ENCODE results near the gene C2CD4C. TPM values are rescaled to one million over a fixed set of nuclear protein-coding genes. Genes with fewer than 3 reads are reported as not detected.

The C2CD4C gene
- total RNA-seq, 2 donors from 2014 or later = 0.52 to 0.96 TPM

DNA sequence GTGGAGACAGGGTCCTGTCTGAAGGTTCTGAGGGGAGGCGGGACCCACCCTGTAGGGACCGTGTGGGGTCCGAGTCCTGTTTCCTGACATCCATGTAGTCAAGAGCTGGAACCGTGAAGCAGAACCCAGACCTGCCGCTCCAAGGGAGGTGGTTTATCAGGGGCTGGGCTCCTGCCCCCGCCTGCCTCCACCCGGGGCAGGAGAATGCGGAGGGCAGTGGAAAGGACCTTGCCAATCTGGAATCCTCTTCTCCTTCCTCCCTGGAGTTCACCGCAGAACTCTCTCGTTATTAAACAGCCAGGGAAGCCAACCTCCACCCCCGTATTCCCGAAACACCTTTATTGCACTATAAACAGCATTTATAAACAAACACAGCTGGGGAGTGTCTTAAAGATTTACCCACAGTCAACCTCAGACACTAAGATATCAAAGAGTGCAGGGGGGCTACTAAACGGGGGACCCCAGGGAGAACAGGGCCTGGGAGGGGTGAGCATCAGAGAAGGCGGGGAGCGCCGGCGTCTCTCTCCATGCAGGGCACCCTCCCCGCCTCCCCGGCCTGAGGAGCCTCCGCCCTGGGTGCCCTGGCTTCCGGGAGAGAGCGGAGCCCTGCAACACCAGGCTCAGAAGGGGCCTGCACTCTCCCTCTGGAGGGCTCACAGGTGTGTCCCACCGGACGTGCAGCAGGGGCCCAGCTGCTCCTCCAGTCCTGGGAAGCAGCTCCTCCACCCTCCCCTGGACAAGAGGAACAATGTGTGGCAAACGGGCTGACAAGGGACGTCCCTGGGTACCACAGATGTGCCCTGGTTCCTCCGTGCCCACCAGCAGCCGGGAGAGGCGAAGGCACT is 3.6 kb downstream of the C2CD4C start:
- DNase-seq = peak; percentile 40
- H3K9me3 ChIP-seq = no peaks in the 10 kb centered on the region
- H3K9ac ChIP-seq (ENCODE audit: low read depth in 2 of 2, low read length in 2 of 2) = no peak overlapping the region
- peaks cover 71% of the 10 kb centered on the region for H3K27me3 ChIP-seq
- H3K36me3 ChIP-seq = no peaks in the 10 kb centered on the region
- H3K4me1 ChIP-seq = peaks cover 5% of the 10 kb centered on the region
- H3K27ac ChIP-seq = no peak overlapping the region
- TF ChIP-seq, protein P1, sequence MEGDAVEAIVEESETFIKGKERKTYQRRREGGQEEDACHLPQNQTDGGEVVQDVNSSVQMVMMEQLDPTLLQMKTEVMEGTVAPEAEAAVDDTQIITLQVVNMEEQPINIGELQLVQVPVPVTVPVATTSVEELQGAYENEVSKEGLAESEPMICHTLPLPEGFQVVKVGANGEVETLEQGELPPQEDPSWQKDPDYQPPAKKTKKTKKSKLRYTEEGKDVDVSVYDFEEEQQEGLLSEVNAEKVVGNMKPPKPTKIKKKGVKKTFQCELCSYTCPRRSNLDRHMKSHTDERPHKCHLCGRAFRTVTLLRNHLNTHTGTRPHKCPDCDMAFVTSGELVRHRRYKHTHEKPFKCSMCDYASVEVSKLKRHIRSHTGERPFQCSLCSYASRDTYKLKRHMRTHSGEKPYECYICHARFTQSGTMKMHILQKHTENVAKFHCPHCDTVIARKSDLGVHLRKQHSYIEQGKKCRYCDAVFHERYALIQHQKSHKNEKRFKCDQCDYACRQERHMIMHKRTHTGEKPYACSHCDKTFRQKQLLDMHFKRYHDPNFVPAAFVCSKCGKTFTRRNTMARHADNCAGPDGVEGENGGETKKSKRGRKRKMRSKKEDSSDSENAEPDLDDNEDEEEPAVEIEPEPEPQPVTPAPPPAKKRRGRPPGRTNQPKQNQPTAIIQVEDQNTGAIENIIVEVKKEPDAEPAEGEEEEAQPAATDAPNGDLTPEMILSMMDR (IDR thresholded peaks at IDR 0.05) = no peak
- intact Hi-C loops (cut with DNase I) = no loop called here
- no peak overlapping the region for H3K4me3 ChIP-seq

- DNase-seq = no peak
- Histone ChIP-seq H3K9me3 (no peaks in the 10 kb centered on the region), H3K4me3 (no peak overlapping the region), H3K9ac (ENCODE audit: low read depth in 2 of 2, low read length in 2 of 2) (no peak overlapping the region), H3K27ac (no peak overlapping the region), H3K4me1 (peaks cover under 1% of the 10 kb centered on the region), H3K36me3 (no peaks in the 10 kb centered on the region), H3K27me3 (peaks cover 54% of the 10 kb centered on the region)
- TF ChIP-seq, protein P1 (IDR thresholded peaks at IDR 0.05) = no peak
- intact Hi-C loops (cut with DNase I) = no loop called here
Measured at GRCh38 chr19:403221-404027, 5.5 kb downstream of the C2CD4C start.

DNA sequence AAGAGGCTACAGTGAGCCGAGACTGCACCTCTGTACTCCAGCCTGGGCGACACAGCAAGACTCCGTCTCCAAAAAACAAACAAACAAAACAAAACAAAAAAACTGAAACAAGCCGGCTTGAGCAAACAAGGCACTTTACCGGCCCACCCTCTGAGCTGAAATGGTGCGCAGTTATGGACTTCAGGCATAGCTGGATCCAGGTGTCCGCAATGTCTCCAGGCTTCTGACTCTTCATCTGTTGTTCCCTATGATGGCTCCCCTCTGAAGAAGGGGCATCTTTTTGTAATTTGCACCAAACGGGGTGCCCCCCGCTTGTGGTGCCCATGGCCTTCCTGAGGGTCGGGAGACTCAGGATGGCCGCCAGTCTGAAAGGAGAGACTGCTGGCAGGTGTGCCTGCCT is 6.2 kb downstream of the C2CD4C start:
- Histone ChIP-seq H3K9me3 (no peaks in the 10 kb centered on the region), H3K36me3 (no peaks in the 10 kb centered on the region), H3K9ac (ENCODE audit: low read depth in 2 of 2, low read length in 2 of 2) (no peak overlapping the region), H3K27me3 (peaks cover 47% of the 10 kb centered on the region), H3K27ac (no peak overlapping the region), H3K4me1 (no peaks in the 10 kb centered on the region), H3K4me3 (no peak overlapping the region)
- TF ChIP-seq, protein P1 (IDR thresholded peaks at IDR 0.05) = no peak
- intact Hi-C loops (cut with DNase I) = no loop called here
- DNase-seq = no peak

DNA sequence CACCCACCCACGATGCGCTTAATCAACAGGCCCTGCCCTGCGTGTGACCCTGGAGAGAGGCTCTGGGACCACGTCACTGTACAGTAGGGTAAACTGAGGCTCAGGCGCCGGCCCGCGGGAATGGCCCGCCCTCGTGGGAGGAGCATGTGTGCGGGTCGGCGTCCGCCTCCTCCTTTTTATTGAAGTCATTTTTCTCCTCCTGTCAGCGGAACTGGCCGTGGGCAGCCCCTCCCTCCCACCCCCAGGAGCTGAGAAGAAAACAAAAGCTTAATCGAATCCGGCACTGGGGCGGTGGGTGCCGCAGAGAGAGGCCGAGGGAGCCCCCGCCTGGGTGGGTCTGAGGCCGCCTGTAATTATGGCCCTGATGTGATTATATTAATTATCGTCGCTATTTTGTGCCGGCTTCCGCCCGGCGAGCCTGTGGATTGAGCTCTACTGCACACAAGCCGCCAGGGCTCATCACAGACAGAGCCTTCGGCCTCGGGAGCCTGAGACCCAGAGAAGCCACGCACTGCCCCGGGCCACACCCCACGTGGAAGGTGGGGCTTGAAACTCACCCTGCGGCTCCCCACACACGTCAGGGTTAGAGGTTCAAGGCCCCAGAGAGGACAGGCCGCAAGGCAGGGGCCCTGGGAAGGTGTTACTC is 7.0 kb downstream of the C2CD4C start:
- Histone ChIP-seq H3K9me3 (no peaks in the 10 kb centered on the region), H3K4me1 (no peaks in the 10 kb centered on the region), H3K27me3 (peaks cover 39% of the 10 kb centered on the region), H3K9ac (ENCODE audit: low read depth in 2 of 2, low read length in 2 of 2) (no peak overlapping the region), H3K27ac (no peak overlapping the region), H3K36me3 (no peaks in the 10 kb centered on the region), H3K4me3 (no peak overlapping the region)
- no peak for DNase-seq
- TF ChIP-seq, protein P1 (IDR thresholded peaks at IDR 0.05) = no peak
- intact Hi-C loops (cut with DNase I) = no loop called here

Data from colonic mucosa (tissue), 4 donors.